ENCODE results near the gene MICU2. TPM values are rescaled to one million over a fixed set of nuclear protein-coding genes. Genes with fewer than 3 reads are reported as not detected.
A peak's percentile ranks its signal among the peaks of the same experiment; 100 is the strongest.

The MICU2 gene
- total RNA-seq, 1 donor from 2014 or later, result 29.8 TPM

- no peak for DNase-seq (ENCODE audit: low read depth in 2 of 2)
Observed at GRCh38 chr13:21546372-21546771, 57.6 kb downstream of the MICU2 start.

- DNase-seq (ENCODE audit: low read depth in 2 of 2), result no peak
Observed at GRCh38 chr13:21544515-21544914, 59.5 kb downstream of the MICU2 start.

GRCh38 chr13:21542563-21542962 is 61.4 kb downstream of the MICU2 start:
- DNase-seq (ENCODE audit: low read depth in 2 of 2), result no peak

- no peak for DNase-seq (ENCODE audit: low read depth in 2 of 2)
Observed at GRCh38 chr13:21541980-21542379, 62.0 kb downstream of the MICU2 start.

- DNase-seq (ENCODE audit: low read depth in 2 of 2), result no peak
Observed at GRCh38 chr13:21541271-21541670, 62.7 kb downstream of the MICU2 start.

- DNase-seq (ENCODE audit: low read depth in 2 of 2), result no peak
Observed at GRCh38 chr13:21539687-21540086, 64.3 kb downstream of the MICU2 start.

GRCh38 chr13:21538753-21539152 is 65.2 kb downstream of the MICU2 start:
- DNase-seq (ENCODE audit: low read depth in 2 of 2), result no peak

- DNase-seq (ENCODE audit: low read depth in 2 of 2), result no peak
Observed at GRCh38 chr13:21538280-21538679, 65.7 kb downstream of the MICU2 start.

- no peak for DNase-seq (ENCODE audit: low read depth in 2 of 2)
Observed at GRCh38 chr13:21537105-21537504, 66.9 kb downstream of the MICU2 start.

- DNase-seq (ENCODE audit: low read depth in 2 of 2), result no peak
Observed at GRCh38 chr13:21534760-21535159, 69.2 kb downstream of the MICU2 start.

- DNase-seq (ENCODE audit: low read depth in 2 of 2), result no peak
Observed at GRCh38 chr13:21531455-21531854, 72.5 kb downstream of the MICU2 start.

GRCh38 chr13:21530656-21531055 is 73.3 kb downstream of the MICU2 start:
- no peak for DNase-seq (ENCODE audit: low read depth in 2 of 2)

- no peak for DNase-seq (ENCODE audit: low read depth in 2 of 2)
Observed at GRCh38 chr13:21529146-21529893, 74.7 kb downstream of the MICU2 start.

- DNase-seq (ENCODE audit: low read depth in 2 of 2), result no peak
Observed at GRCh38 chr13:21528616-21529015, 75.4 kb downstream of the MICU2 start.

GRCh38 chr13:21526707-21527540 is 77.0 kb downstream of the MICU2 start:
- DNase-seq (ENCODE audit: low read depth in 2 of 2), result no peak

GRCh38 chr13:21522847-21523246 is 81.1 kb downstream of the MICU2 start:
- DNase-seq (ENCODE audit: low read depth in 2 of 2), result no peak

GRCh38 chr13:21522130-21522529 is 81.8 kb downstream of the MICU2 start:
- DNase-seq (ENCODE audit: low read depth in 2 of 2), result no peak

GRCh38 chr13:21518617-21519144 is 85.3 kb downstream of the MICU2 start:
- DNase-seq (ENCODE audit: low read depth in 2 of 2), result no peak

- no peak for DNase-seq (ENCODE audit: low read depth in 2 of 2)
Observed at GRCh38 chr13:21517576-21517975, 86.4 kb downstream of the MICU2 start.

- DNase-seq (ENCODE audit: low read depth in 2 of 2), result no peak
Observed at GRCh38 chr13:21516805-21517204, 87.2 kb downstream of the MICU2 start.

GRCh38 chr13:21511849-21512248 is 92.1 kb downstream of the MICU2 start:
- DNase-seq (ENCODE audit: low read depth in 2 of 2), result peak in 1 of 2 donors; percentile 77

- no peak for DNase-seq (ENCODE audit: low read depth in 2 of 2)
Observed at GRCh38 chr13:21504379-21504778, 99.6 kb downstream of the MICU2 start.

- DNase-seq (ENCODE audit: low read depth in 2 of 2), result no peak
Observed at GRCh38 chr13:21501686-21502085, 102.3 kb downstream of the MICU2 start.

Measured in lung microvascular endothelial cell (primary cell).